KOPT-K1 (cell line): ENCODE results near the gene SPRY4.
"Not testable (repeated sequence)": the region's sequence is repeated elsewhere in the genome, so short reads cannot be mapped to it uniquely, and the experiment has no call there.

Experiments
- H3K27ac ChIP-seq: fragments of 200-600 bp; sonication (generic); 2 replicates; pipeline ENCODE4 v1.5.1; 2016; ENCODE audit warnings: antibody characterized with exemption, mild to moderate bottlenecking, low read depth, low read length; ENCODE audit not compliant: poor library complexity, severe bottlenecking
- H3K36me3 ChIP-seq: fragments of 200-600 bp; sonication (generic); 2 replicates; pipeline ENCODE4 v1.5.1; 2017; ENCODE audit warnings: antibody characterized with exemption, mild to moderate bottlenecking, low read length, moderate library complexity; ENCODE audit not compliant: insufficient read depth
- H3K9me3 ChIP-seq: fragments of 200-600 bp; sonication (generic); 2 replicates; pipeline ENCODE4 v1.5.1; 2017; ENCODE audit warnings: antibody characterized with exemption, low read length, mild to moderate bottlenecking; ENCODE audit not compliant: insufficient read depth, poor library complexity, severe bottlenecking

SPRY4 gene

DNA sequence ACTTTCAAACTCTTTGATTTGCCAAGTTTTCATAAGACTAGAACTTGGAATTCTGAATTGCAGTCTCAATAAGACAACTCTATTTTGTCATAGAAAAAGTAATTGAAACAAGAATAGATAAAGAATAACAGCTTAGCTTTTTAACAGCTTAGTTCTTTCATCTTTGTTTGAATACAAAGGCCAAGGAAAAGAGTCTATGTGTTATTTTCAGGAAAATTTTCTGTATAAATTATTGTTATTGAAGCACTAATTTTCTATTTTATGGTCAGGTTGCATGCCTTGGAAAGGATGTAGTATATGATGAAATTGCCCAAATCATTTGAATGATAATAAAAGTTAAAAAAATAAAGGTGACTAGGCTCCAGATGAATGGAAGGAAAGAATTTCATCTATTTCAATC is 25.2 kb upstream of the SPRY4 start:
- Histone ChIP-seq H3K36me3 (no peaks in the 10 kb centered on the region), H3K27ac (no peak overlapping the region), H3K9me3 (peaks cover 22% of the 10 kb centered on the region)

- H3K9me3 ChIP-seq: peaks cover 51% of the 10 kb centered on the region
- H3K27ac ChIP-seq: no peak overlapping the region
- H3K36me3 ChIP-seq: no peaks in the 10 kb centered on the region
These were observed 21.9 kb upstream of the SPRY4 start for GRCh38 chr5:142346706-142347105.

GRCh38 chr5:142344915-142345314 is 20.1 kb upstream of the SPRY4 start:
- not testable (repeated sequence) for H3K36me3 ChIP-seq, H3K27ac ChIP-seq
- H3K9me3 ChIP-seq: peaks cover 51% of the 10 kb centered on the region

DNA sequence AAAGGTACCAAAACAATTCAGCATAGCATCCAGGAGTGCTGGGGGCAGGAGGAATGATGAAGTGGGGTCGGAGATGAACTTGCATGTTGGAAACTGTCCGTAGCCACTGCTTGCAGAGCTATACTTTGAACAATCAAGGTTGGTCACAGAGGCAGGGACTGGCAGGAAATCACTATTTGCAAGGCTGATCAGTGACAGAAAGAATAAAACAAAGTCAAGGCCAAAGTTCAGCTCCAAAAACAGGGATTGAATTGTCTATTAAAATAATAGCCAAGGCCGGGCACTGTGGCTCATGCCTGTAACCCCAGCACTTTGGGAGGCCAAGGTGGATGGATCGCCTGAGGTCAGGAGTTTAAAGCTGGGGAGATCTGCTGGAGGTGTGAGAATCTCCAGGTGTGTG is 18.7 kb upstream of the SPRY4 start:
- Histone ChIP-seq H3K9me3 (peaks cover 51% of the 10 kb centered on the region), H3K27ac (no peak overlapping the region), H3K36me3 (no peaks in the 10 kb centered on the region)

GRCh38 chr5:142342128-142342981 is 17.5 kb upstream of the SPRY4 start:
- H3K9me3 ChIP-seq: peaks cover 51% of the 10 kb centered on the region
- H3K36me3 ChIP-seq: no peaks in the 10 kb centered on the region
- H3K27ac ChIP-seq: no peak overlapping the region

GRCh38 chr5:142339781-142340180 is 15.0 kb upstream of the SPRY4 start:
- Histone ChIP-seq H3K9me3 (peaks cover 27% of the 10 kb centered on the region), H3K36me3 (no peaks in the 10 kb centered on the region), H3K27ac (no peak overlapping the region)

DNA sequence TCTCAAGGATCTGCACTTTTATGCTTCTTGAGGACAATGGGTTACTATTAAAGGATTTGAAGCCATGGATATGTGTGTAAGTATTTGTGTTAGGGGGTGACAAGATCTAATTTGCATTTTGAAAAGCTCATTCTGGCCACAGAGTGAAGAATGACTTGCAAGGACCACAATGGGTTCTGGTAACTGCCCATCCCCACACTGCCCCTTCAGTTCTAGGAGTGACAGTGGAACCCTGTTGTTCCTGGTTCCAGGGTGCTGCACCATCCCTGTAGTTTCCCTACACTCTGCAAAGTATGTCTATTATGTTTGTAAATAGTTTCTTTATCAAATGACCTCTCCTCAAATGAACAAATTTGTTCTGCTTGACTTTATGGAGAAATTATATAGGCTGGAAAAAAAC is 9.7 kb upstream of the SPRY4 start:
- Histone ChIP-seq H3K9me3 (no peaks in the 10 kb centered on the region), H3K36me3 (no peaks in the 10 kb centered on the region), H3K27ac (no peak overlapping the region)

GRCh38 chr5:142333749-142334148 is 8.9 kb upstream of the SPRY4 start:
- H3K36me3 ChIP-seq, H3K27ac ChIP-seq, H3K9me3 ChIP-seq: not testable (repeated sequence)

DNA sequence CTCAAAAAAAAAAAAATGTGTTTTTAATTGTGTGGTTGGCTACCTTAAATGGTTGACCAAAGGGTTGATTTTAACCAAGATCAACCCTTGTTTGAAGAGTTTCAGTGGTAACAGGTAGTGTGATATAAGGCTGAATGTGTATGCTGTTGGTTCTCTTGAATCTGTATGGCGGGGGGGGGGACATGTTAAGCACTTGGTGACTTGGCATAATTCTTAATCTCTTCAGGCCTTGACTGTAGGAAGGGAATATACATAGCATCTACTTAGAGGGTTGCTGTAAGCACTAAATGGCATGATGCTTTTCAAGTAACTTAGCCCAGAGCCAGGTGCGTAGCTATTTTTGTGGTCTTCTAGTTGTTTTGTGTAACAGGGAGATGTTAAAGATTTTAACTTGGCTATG is 5.6 kb upstream of the SPRY4 start:
- H3K27ac ChIP-seq: no peak overlapping the region
- no peaks in the 10 kb centered on the region for H3K36me3 ChIP-seq
- no peaks in the 10 kb centered on the region for H3K9me3 ChIP-seq

- no peaks in the 10 kb centered on the region for H3K36me3 ChIP-seq
- no peaks in the 10 kb centered on the region for H3K9me3 ChIP-seq
- H3K27ac ChIP-seq: no peak overlapping the region
These were observed 5.2 kb upstream of the SPRY4 start for GRCh38 chr5:142330026-142330425.

- no peaks in the 10 kb centered on the region for H3K36me3 ChIP-seq
These were observed 2.5 kb upstream of the SPRY4 start for GRCh38 chr5:142327111-142327842.

GRCh38 chr5:142326480-142326938 is 1.7 kb upstream of the SPRY4 start:
- H3K9me3 ChIP-seq: no peaks in the 10 kb centered on the region
- H3K27ac ChIP-seq: no peak overlapping the region
- no peaks in the 10 kb centered on the region for H3K36me3 ChIP-seq

More at GRCh38 chr5:142327111-142327842, 2.5 kb upstream of the SPRY4 start:
- Histone ChIP-seq H3K27ac (no peak overlapping the region), H3K9me3 (no peaks in the 10 kb centered on the region)

- Histone ChIP-seq H3K9me3 (no peaks in the 10 kb centered on the region), H3K27ac (no peak overlapping the region), H3K36me3 (no peaks in the 10 kb centered on the region)
These were observed 1.1 kb upstream of the SPRY4 start for GRCh38 chr5:142325725-142326479.

DNA sequence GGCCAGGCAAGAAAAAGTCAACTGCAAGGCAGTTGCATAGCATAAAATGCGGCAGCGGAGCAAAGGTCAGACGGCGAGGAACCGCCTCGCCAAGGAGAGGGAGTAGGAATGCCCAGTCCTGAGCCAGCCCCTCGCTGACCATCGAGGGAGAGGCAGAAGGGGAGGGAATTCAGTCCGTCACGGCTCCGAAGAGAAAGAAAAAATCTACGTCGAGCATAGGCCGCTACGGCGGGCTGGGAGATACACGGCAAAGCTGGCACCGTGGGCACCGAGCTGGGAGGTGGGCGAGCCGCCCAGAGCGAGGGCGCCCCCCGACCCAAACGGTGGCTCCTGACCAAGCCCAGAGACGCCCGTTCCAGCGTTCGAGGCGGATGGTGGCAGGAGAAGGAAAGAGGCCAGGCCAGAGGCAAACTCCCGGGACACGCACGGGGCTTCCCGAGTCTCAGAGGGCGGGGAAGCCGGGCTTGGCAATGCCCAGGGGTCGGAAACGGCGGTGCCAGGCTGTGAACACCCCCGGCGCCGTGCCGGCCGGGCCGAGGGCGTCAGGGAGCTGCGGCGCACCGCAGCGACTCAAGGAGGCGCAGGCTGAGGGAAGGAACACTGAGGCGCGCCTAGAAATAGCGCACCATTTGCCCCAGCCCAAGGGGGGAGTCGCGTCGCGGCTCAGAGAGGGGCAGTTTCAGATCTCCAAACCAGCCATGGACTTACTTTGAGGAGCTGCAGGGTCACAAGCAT is 518 bp downstream of the SPRY4 start:
- Histone ChIP-seq H3K36me3 (no peaks in the 10 kb centered on the region), H3K9me3 (no peaks in the 10 kb centered on the region), H3K27ac (no peak overlapping the region)
